HEK293 (cell line): ENCODE measurements around the gene KRI1.
A peak's percentile ranks its signal among the peaks of the same experiment; 100 is the strongest.

Source experiments
- CTCF ChIA-PET: fragments of 350-600 bp; formaldehyde crosslinking; extraction: SDS; loops from one replicate; lab custom pipeline; 2021; ENCODE audit warnings: antibody characterized with exemption; lab: Yijun Ruan, JAX
- POLR2A ChIA-PET: fragments of 300-600 bp; formaldehyde crosslinking; extraction: SDS; loops from one replicate; lab custom pipeline; 2020; ENCODE audit warnings: antibody characterized with exemption, inconsistent platforms; lab: Yijun Ruan, JAX
- H3K27ac ChIP-seq: fragments of 200-500 bp; sonication (Bioruptor generic); 2 replicates; pipeline ENCODE4 v1.5.1; 2014; ENCODE audit warnings: low read depth, low read length, control low read depth, inconsistent platforms; ENCODE audit errors: extremely low read depth
- H3K36me3 ChIP-seq, 2 experiments: fragments of 200-500 bp in 1 of 2; sonication (Bioruptor generic) in 1 of 2; 1 replicate in 1 of 2; 2 replicates in 1 of 2; pipeline ENCODE4 v1.5.1; 2014 to 2017; ENCODE audit warnings: inconsistent platforms in 2 of 2, low read length in 2 of 2; ENCODE audit not compliant: control insufficient read depth in 2 of 2, insufficient read depth in 1 of 2
- H3K4me1 ChIP-seq: fragments of 200-500 bp; sonication (Bioruptor generic); 2 replicates; pipeline ENCODE4 v1.5.1; 2014; ENCODE audit warnings: mild to moderate bottlenecking, low read length, inconsistent platforms; ENCODE audit not compliant: control insufficient read depth, insufficient read depth
- H3K4me3 ChIP-seq: 2 replicates; pipeline ENCODE4 v1.5.1; 2011; ENCODE audit warnings: low read depth, mild to moderate bottlenecking, control low read depth, low read length, moderate library complexity
- H3K9me3 ChIP-seq: fragments of 200-500 bp; sonication (Bioruptor generic); 2 replicates; pipeline ENCODE4 v1.5.1; 2014; ENCODE audit warnings: low read depth, low read length, inconsistent platforms; ENCODE audit not compliant: control insufficient read depth, insufficient read depth
- GLI4 ChIP-seq: fragments of 450-650 bp; formaldehyde crosslinking; IDR thresholded peaks from 2 replicates; pipeline ENCODE4 v1.5.1; 2016; ENCODE audit warnings: missing biosample characterization, missing genetic modification characterization
- GLIS2 ChIP-seq: fragments of 450-650 bp; formaldehyde crosslinking; IDR thresholded peaks from 2 replicates; pipeline ENCODE4 v1.5.1; 2016; ENCODE audit warnings: missing biosample characterization, missing genetic modification characterization
- IKZF3 ChIP-seq: fragments of 450-650 bp; IDR thresholded peaks from 2 replicates; pipeline ENCODE4 v1.5.0; 2018; ENCODE audit warnings: missing biosample characterization, mild to moderate bottlenecking, missing genetic modification characterization, moderate library complexity
- REST ChIP-seq: fragments of 450-650 bp; formaldehyde crosslinking; IDR thresholded peaks from 2 replicates; pipeline ENCODE4 v1.5.1; 2016; ENCODE audit warnings: missing biosample characterization, missing genetic modification characterization
- SCRT2 ChIP-seq: fragments of 450-650 bp; formaldehyde crosslinking; IDR thresholded peaks from 2 replicates; pipeline ENCODE4 v1.5.1; 2016; ENCODE audit warnings: missing biosample characterization, missing genetic modification characterization
- SP2 ChIP-seq: fragments of 450-650 bp; formaldehyde crosslinking; IDR thresholded peaks from 2 replicates; pipeline ENCODE4 v1.5.1; 2016; ENCODE audit warnings: missing biosample characterization, missing genetic modification characterization
- TCF7L2 ChIP-seq: IDR thresholded peaks from 2 replicates; pipeline ENCODE4 v1.6.1; 2011; ENCODE audit warnings: low read depth, mild to moderate bottlenecking, inconsistent platforms, low read length, moderate library complexity, borderline replicate concordance
- ZBTB21 ChIP-seq: fragments of 450-650 bp; formaldehyde crosslinking; IDR thresholded peaks from 2 replicates; pipeline ENCODE4 v1.5.1; 2017; ENCODE audit warnings: missing biosample characterization, missing genetic modification characterization
- ZEB2 ChIP-seq: fragments of 450-650 bp; formaldehyde crosslinking; IDR thresholded peaks from 2 replicates; pipeline ENCODE4 v1.5.1; 2016; ENCODE audit warnings: missing biosample characterization, missing genetic modification characterization
- ZIC2 ChIP-seq: fragments of 450-650 bp; formaldehyde crosslinking; IDR thresholded peaks from 2 replicates; pipeline ENCODE4 v1.5.1; 2016; ENCODE audit warnings: missing biosample characterization, missing genetic modification characterization
- ZNF10 ChIP-seq: fragments of 450-650 bp; formaldehyde crosslinking; IDR thresholded peaks from 2 replicates; pipeline ENCODE4 v1.5.1; 2017; ENCODE audit warnings: missing biosample characterization, missing genetic modification characterization
- ZNF175 ChIP-seq: fragments of 450-650 bp; formaldehyde crosslinking; IDR thresholded peaks from 2 replicates; pipeline ENCODE4 v1.5.1; 2016; ENCODE audit warnings: missing biosample characterization, missing genetic modification characterization
- ZNF341 ChIP-seq: fragments of 450-650 bp; formaldehyde crosslinking; IDR thresholded peaks from 2 replicates; pipeline ENCODE4; 2016; ENCODE audit warnings: low read depth, missing biosample characterization, missing genetic modification characterization
- ZNF433 ChIP-seq: fragments of 450-650 bp; formaldehyde crosslinking; IDR thresholded peaks from 2 replicates; pipeline ENCODE4 v1.5.1; 2016; ENCODE audit warnings: missing biosample characterization, missing genetic modification characterization, low read depth
- ZNF529 ChIP-seq: fragments of 450-650 bp; formaldehyde crosslinking; IDR thresholded peaks from 2 replicates; pipeline ENCODE4 v1.5.1; 2017; ENCODE audit warnings: missing genetic modification characterization, missing biosample characterization; ENCODE audit not compliant: insufficient replicate concordance
- ZNF549 ChIP-seq: fragments of 450-650 bp; IDR thresholded peaks from 2 replicates; pipeline ENCODE4 v1.5.1; 2018; ENCODE audit warnings: missing biosample characterization, missing genetic modification characterization, mild to moderate bottlenecking, inconsistent platforms, moderate library complexity
- ZNF600 ChIP-seq: fragments of 450-650 bp; formaldehyde crosslinking; IDR thresholded peaks from 2 replicates; pipeline ENCODE4 v1.5.1; 2016; ENCODE audit warnings: missing biosample characterization, missing genetic modification characterization
- ZNF654 ChIP-seq: fragments of 450-650 bp; formaldehyde crosslinking; IDR thresholded peaks from 2 replicates; pipeline ENCODE4 v1.5.1; 2016; ENCODE audit warnings: low read depth, missing biosample characterization, missing genetic modification characterization
- ZNF660 ChIP-seq: fragments of 450-650 bp; IDR thresholded peaks from 2 replicates; pipeline ENCODE4 v1.5.1; 2018; ENCODE audit warnings: missing biosample characterization, mild to moderate bottlenecking, missing genetic modification characterization
- ZNF670 ChIP-seq: fragments of 450-650 bp; formaldehyde crosslinking; IDR thresholded peaks from 2 replicates; pipeline ENCODE4 v1.5.1; 2016; ENCODE audit warnings: missing biosample characterization, missing genetic modification characterization, low read depth
- ZSCAN5A ChIP-seq: fragments of 450-650 bp; formaldehyde crosslinking; IDR thresholded peaks from 2 replicates; pipeline ENCODE4 v1.5.1; 2016; ENCODE audit warnings: missing biosample characterization, missing genetic modification characterization
- TF ChIP-seq, protein P1 (sequence below): fragments of 450-650 bp; formaldehyde crosslinking; IDR thresholded peaks from 2 replicates; pipeline ENCODE4 v1.5.1; 2016; ENCODE audit warnings: missing biosample characterization, missing genetic modification characterization, low read depth
- TF ChIP-seq, protein P2 (sequence below): fragments of 450-650 bp; formaldehyde crosslinking; IDR thresholded peaks from 2 replicates; pipeline ENCODE4 v1.5.1; 2016; ENCODE audit warnings: missing biosample characterization, missing genetic modification characterization

Gene KRI1

DNA sequence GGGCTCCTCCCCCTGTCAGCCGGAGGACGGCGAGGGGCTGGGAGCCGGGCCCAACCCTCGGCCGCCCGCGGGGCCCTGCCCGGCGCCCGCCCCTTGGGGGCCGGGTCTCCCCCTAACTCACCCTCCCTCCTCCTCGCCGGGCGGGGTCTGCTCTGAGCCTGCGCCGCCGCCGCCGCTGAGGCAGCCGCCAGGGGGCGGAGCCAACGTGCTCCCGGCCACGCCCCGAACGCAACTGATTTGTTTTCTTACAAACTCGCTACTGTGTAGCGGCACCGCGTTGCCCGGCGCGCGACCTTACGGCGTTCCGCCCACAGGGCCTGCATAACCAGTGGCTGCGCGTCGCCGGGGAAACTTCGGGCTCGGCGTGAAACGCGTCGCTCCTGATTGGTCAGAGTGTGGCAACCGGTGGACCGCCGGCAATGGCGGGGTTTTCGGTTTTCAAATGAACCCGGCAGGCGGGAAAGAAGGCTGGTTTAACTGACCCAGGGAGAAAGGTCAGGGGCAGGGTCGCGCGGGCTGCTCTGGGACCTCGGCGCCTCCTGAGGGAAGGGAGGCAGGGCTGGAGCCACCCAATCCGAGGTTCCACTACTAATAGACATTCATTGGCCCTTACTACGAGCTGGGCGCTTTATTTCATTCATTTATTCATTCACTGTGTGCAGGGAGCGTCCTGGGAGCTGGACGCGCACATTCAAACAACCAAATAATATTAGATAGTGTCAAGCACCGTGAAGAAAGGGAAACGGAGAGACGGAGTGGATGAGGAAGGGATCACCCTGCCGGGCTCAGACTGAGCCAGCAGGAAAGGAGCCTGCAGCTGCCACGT, 3.2 kb upstream of the KRI1 start, which contains the start of gene CDKN2D (continued):
- no peak for TF ChIP-seq REST (tag by site-specific recombination)
- TF ChIP-seq ZNF529: no peak
- peak; percentile 97 for TF ChIP-seq SP2 (tag by site-specific recombination)
- TF ChIP-seq ZNF175 (tag by site-specific recombination): no peak
- 0 out of 2 replicates have a peak, but pooled peaks have one; percentile 49 for TF ChIP-seq IKZF3 (tag by site-specific recombination)
- TF ChIP-seq TCF7L2: no peak
- TF ChIP-seq GLIS2 (tag by site-specific recombination): no peak
- no peak for TF ChIP-seq ZNF670 (tag by site-specific recombination)
- TF ChIP-seq, protein P1, sequence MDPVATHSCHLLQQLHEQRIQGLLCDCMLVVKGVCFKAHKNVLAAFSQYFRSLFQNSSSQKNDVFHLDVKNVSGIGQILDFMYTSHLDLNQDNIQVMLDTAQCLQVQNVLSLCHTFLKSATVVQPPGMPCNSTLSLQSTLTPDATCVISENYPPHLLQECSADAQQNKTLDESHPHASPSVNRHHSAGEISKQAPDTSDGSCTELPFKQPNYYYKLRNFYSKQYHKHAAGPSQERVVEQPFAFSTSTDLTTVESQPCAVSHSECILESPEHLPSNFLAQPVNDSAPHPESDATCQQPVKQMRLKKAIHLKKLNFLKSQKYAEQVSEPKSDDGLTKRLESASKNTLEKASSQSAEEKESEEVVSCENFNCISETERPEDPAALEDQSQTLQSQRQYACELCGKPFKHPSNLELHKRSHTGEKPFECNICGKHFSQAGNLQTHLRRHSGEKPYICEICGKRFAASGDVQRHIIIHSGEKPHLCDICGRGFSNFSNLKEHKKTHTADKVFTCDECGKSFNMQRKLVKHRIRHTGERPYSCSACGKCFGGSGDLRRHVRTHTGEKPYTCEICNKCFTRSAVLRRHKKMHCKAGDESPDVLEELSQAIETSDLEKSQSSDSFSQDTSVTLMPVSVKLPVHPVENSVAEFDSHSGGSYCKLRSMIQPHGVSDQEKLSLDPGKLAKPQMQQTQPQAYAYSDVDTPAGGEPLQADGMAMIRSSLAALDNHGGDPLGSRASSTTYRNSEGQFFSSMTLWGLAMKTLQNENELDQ: no peak
- peak; percentile 70; the same call in 1 of the 2 replicates for TF ChIP-seq GLI4 (tag by site-specific recombination)
- TF ChIP-seq ZNF433 (tag by site-specific recombination): no peak
- no peak for TF ChIP-seq ZNF660 (tag by site-specific recombination)
- no peak; the same call in 1 of the 2 replicates for TF ChIP-seq ZNF600
- TF ChIP-seq ZNF654 (tag by site-specific recombination): no peak
- no peak for TF ChIP-seq ZNF549 (tag by site-specific recombination)

DNA sequence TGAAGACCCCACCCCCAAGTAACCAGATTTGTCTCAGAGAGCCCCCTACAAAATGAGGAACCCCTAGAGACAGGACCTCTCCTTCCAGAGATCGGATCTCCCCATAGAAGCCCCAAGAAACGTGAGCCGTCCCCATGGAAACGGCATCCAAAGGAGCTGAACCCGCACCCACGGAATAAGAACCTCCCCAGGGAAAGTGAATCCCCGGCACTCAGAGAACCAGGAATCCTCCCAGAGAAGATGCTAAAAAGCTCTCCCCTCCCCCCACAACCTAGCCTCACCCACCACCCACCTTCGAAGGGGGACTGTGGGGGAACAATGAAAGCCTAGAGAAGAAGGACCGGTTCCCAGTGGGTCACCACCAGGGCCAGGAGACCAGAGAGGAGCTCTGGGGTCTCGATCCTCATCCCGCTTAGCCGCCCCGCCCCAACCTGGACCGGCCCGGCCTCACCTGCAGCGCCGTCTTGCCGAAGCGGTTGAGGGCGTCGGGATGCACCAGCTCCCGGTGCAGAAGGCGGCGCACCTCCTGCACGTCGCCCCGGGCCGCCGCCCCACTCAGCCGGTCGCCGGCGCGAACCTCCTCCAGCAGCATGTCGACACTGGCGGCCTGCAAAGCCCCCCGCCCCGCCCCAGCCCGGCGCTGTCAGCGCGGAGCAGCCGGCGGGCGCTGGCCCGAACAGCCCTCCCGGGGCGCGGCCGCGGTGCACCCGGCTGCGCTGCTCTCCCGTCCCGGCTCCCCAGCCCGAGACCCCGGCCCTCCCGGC, 2.4 kb upstream of the KRI1 start:
- Histone ChIP-seq H3K4me1 (peaks cover 13% of the 10 kb centered on the region), H3K36me3 (peaks cover 6 to 7% of the 10 kb centered on the region in 2 experiments; a peak in 2 of 3 replicates), H3K9me3 (no peaks in the 10 kb centered on the region), H3K4me3 (peak overlapping the region; percentile 44), H3K27ac (no peak overlapping the region; the same call in 1 of the 2 replicates)
- ChIA-PET CTCF (interaction anchor here (0.7 to 5.6 kb wide), 14 partner anchors 12 to 168 kb away, joined by 3 to 28 read pairs (median 4); no protein-coding TSS in a partner anchor), POLR2A (interaction anchor here (0.6 to 1.7 kb wide), 6 partner anchors 13 to 128 kb away, joined by 3 to 8 read pairs (median 6); partner anchors contain the start of gene KEAP1)
- TF ChIP-seq GLIS2 (tag by site-specific recombination): peak; percentile 49; the same call in 1 of the 2 replicates
- no peak for TF ChIP-seq SCRT2 (tag by site-specific recombination)
- TF ChIP-seq ZBTB21 (tag by site-specific recombination): no peak
- no peak for TF ChIP-seq ZSCAN5A (tag by site-specific recombination)
- peak; percentile 58 for TF ChIP-seq ZEB2 (tag by site-specific recombination)
- 0 out of 2 replicates have a peak, but pooled peaks have one; percentile 45 for TF ChIP-seq ZNF10
- TF ChIP-seq ZNF341 (tag by site-specific recombination): peak; percentile 56
- TF ChIP-seq ZIC2 (tag by site-specific recombination): peak; percentile 10; the same call in 1 of the 2 replicates
- TF ChIP-seq, protein P2, sequence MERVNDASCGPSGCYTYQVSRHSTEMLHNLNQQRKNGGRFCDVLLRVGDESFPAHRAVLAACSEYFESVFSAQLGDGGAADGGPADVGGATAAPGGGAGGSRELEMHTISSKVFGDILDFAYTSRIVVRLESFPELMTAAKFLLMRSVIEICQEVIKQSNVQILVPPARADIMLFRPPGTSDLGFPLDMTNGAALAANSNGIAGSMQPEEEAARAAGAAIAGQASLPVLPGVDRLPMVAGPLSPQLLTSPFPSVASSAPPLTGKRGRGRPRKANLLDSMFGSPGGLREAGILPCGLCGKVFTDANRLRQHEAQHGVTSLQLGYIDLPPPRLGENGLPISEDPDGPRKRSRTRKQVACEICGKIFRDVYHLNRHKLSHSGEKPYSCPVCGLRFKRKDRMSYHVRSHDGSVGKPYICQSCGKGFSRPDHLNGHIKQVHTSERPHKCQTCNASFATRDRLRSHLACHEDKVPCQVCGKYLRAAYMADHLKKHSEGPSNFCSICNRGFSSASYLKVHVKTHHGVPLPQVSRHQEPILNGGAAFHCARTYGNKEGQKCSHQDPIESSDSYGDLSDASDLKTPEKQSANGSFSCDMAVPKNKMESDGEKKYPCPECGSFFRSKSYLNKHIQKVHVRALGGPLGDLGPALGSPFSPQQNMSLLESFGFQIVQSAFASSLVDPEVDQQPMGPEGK (tag by site-specific recombination): peak; percentile 61
